OCI-LY7 (cell line): ENCODE measurements around the gene SUPT4H1. TPM values are rescaled to one million over a fixed set of nuclear protein-coding genes. Genes with fewer than 3 reads are reported as not detected.

Experiments
- BruUV-seq: library from RNA; stranded (reverse); fragments of 400-500 nt; replicated peaks from 2 replicates; lab custom pipeline; 2021; lab: Mats Ljungman, UMichigan
- CTCF ChIA-PET: fragments of 300-600 bp; sonication (Branson Sonifier 250); formaldehyde crosslinking; loops from one replicate; lab custom pipeline; 2022; ENCODE audit warnings: antibody characterized with exemption; ENCODE audit not compliant: unreplicated experiment; lab: Charles Lee
- POLR2A ChIA-PET: fragments of 300-600 bp; sonication (Branson Sonifier 250); formaldehyde crosslinking; loops from one replicate; lab custom pipeline; 2022; ENCODE audit warnings: antibody characterized with exemption; lab: Charles Lee
- DNase-seq: peaks from one replicate; pipeline ENCODE4 v3.0.0-alpha.2; 2015; ENCODE audit warnings: low spot score
- H2AFZ ChIP-seq: fragments of 200-600 bp; sonication (generic), shearing (Covaris generic); 2 replicates; pipeline ENCODE4 v1.6.1; 2014; ENCODE audit warnings: mild to moderate bottlenecking, antibody characterized with exemption, low read length, moderate library complexity
- H3K27ac ChIP-seq: fragments of 200-600 bp; sonication (generic); 2 replicates; pipeline ENCODE4 v1.5.1; 2014; ENCODE audit warnings: mixed run types, low read depth, mild to moderate bottlenecking, moderate library complexity, low read length, inconsistent platforms; ENCODE audit not compliant: poor library complexity, severe bottlenecking
- H3K36me3 ChIP-seq: fragments of 200-600 bp; sonication (generic); 2 replicates; pipeline ENCODE4 v1.6.1; 2014; ENCODE audit warnings: mild to moderate bottlenecking, antibody characterized with exemption, low read length, moderate library complexity, mixed read lengths; ENCODE audit not compliant: insufficient read depth
- H3K4me1 ChIP-seq: fragments of 200-600 bp; sonication (generic); 2 replicates; pipeline ENCODE4 v1.5.1; 2014; ENCODE audit warnings: mild to moderate bottlenecking, low read length; ENCODE audit not compliant: insufficient read depth, poor library complexity, severe bottlenecking
- H3K4me2 ChIP-seq: fragments of 200-600 bp; sonication (generic); 2 replicates; pipeline ENCODE4 v1.6.1; 2014; ENCODE audit warnings: mild to moderate bottlenecking, low read length
- H3K4me3 ChIP-seq: fragments of 200-600 bp; sonication (generic); 2 replicates; pipeline ENCODE4 v1.5.1; 2014; ENCODE audit warnings: mild to moderate bottlenecking, low read depth, low read length; ENCODE audit not compliant: poor library complexity, severe bottlenecking
- H3K79me2 ChIP-seq: fragments of 200-600 bp; sonication (generic); 2 replicates; pipeline ENCODE4 v1.6.1; 2016; ENCODE audit warnings: low read depth, mild to moderate bottlenecking, low read length, moderate library complexity, mixed read lengths; ENCODE audit not compliant: insufficient read depth
- H3K9me2 ChIP-seq: fragments of 200-600 bp; sonication (generic); 2 replicates; pipeline ENCODE4 v1.6.1; 2016; ENCODE audit warnings: mild to moderate bottlenecking, low read length, mixed read lengths; ENCODE audit not compliant: insufficient read depth
- H3K9me3 ChIP-seq: fragments of 200-600 bp; sonication (generic); 2 replicates; pipeline ENCODE4 v1.6.1; 2014; ENCODE audit warnings: mild to moderate bottlenecking, mixed run types, low read length, mixed read lengths
- H4K20me1 ChIP-seq: fragments of 200-600 bp; sonication (generic); 2 replicates; pipeline ENCODE4 v1.6.1; 2014; ENCODE audit warnings: mild to moderate bottlenecking, antibody characterized with exemption, low read length, moderate library complexity, mixed read lengths; ENCODE audit not compliant: insufficient read depth
- EZH2phosphoT487 ChIP-seq: fragments of 200-600 bp; sonication (generic); IDR thresholded peaks from 2 replicates; pipeline ENCODE4 v1.6.1; 2018; ENCODE audit warnings: low read depth, borderline replicate concordance, mild to moderate bottlenecking, mixed run types, antibody characterized with exemption, low read length, moderate library complexity, mixed read lengths
- intact Hi-C: fragments of 100-400 bp; cut with micrococcal nuclease; formaldehyde crosslinking; loops from one replicate; pipeline ENCODE4 v1.10.0; 2022; ENCODE audit not compliant: unreplicated experiment
- total RNA-seq, 2 experiments: library from RNA; depleted of rRNA in 1 of 2; stranded (reverse); fragments of >200 nt in 1 of 2; shearing (Covaris generic) in 1 of 2; gene quantifications; 2 replicates each; pipeline ENCODE4 v1.2.3, GENCODE V29; 2014 to 2022
- TF ChIP-seq, protein P1 (sequence below): fragments of 200-600 bp; sonication (generic); conservative IDR thresholded peaks from 2 replicates; pipeline ENCODE4 v1.5.1; 2014; ENCODE audit warnings: mild to moderate bottlenecking, antibody characterized with exemption, low read length, moderate library complexity, mixed read lengths

SUPT4H1 gene
- total RNA-seq, 2 experiments from 2014 or later = 56.5 to 65.5 TPM

DNA sequence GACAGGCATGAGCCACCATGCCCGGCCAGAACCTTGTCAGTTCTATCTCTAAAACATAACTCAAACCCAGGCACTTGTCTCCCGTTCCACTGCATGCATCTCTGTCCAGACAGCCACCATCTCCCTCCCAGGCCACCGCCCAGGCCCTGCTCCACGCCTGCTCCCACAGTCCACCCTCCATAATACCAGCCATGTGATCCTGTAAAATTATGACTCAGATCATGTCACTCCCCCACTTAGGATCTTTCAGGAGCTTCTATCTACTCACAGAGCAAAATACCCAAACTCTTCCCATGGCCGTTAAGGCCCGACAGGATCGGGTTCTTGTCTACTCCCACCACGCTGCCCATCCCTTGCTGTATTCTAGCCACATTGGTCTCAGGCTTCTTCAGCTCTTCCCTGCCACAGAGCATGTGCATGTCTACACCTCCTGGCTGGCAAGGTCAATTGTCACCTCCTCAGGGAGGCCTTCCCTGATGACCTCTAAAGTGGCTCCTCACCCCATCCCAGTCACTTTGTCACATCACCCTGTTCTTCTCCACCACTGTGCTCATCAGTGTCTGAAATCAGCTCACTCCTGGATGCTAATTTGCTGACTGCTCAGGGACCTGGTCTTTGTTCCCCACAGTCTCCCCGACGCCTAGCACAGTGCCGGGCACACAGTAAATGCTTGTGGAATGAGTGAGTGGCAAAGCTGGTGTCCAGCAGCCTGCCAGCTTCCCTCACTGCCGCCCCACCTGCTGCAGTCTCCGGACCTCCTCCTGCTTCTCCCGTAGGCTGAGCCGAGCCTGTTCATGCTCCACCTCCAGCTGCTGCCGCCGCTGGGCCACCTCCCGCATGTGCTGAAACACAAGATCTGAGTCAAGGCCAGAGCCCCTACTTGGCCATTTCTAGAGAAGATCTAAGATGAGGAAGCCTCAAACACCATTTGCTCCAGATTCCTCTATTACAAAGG lies 30.2 kb downstream of the SUPT4H1 start:
- H3K9me2 ChIP-seq = no peaks in the 10 kb centered on the region
- H2AFZ ChIP-seq = no peak overlapping the region
- H3K9me3 ChIP-seq = no peaks in the 10 kb centered on the region
- no peaks in the 10 kb centered on the region for H3K79me2 ChIP-seq
- no TSS peak for BruUV-seq
- ChIA-PET POLR2A (interaction anchor here (0.6 kb wide), 1 partner anchor 117 kb away, joined by 3 read pairs; no protein-coding TSS in a partner anchor), CTCF (no interaction called here)
- H3K4me2 ChIP-seq = no peak overlapping the region
- H3K4me3 ChIP-seq = no peak overlapping the region
- no peak overlapping the region for H3K27ac ChIP-seq
- TF ChIP-seq, protein P1, sequence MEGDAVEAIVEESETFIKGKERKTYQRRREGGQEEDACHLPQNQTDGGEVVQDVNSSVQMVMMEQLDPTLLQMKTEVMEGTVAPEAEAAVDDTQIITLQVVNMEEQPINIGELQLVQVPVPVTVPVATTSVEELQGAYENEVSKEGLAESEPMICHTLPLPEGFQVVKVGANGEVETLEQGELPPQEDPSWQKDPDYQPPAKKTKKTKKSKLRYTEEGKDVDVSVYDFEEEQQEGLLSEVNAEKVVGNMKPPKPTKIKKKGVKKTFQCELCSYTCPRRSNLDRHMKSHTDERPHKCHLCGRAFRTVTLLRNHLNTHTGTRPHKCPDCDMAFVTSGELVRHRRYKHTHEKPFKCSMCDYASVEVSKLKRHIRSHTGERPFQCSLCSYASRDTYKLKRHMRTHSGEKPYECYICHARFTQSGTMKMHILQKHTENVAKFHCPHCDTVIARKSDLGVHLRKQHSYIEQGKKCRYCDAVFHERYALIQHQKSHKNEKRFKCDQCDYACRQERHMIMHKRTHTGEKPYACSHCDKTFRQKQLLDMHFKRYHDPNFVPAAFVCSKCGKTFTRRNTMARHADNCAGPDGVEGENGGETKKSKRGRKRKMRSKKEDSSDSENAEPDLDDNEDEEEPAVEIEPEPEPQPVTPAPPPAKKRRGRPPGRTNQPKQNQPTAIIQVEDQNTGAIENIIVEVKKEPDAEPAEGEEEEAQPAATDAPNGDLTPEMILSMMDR = no peak
- no peak for TF ChIP-seq EZH2phosphoT487
- intact Hi-C loops = no loop called here
- no peaks in the 10 kb centered on the region for H3K36me3 ChIP-seq
- no peak for DNase-seq
- peaks cover 23% of the 10 kb centered on the region for H3K4me1 ChIP-seq
- no peaks in the 10 kb centered on the region for H4K20me1 ChIP-seq

DNA sequence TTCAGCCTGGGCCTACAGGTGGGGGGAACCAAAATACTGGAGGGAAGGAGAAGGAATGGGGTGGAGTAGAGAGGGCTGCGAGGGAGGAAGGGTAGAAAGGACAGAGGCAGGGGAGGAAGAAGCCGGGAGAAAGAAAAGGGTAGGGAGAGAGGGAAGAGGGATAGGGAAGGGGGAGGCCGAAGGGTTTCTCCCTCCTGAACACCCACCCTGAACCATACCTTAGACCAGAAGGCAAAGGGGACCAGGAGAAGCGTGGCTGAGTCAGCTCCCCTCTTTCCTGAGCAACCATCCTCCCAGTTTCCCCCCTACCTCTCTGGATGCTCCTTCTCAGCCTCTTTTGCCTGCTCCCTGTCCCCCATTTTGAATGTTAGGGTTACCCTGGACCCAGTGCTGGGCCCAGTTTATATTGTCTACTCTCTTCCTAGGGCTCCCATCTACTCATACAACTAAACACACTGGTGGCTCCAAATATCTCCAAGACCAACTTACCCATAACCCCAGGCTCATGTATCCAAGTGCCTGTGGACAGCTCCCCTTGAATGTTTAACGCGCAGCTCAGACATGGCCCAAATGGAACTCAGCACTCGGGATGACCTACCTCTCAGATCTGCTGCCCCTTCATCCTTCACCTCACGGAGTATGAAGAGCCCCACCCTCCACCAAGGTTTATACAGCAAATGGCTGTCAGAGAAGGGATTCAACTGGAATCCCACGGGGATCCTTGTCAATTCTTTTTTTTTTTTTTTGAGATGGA lies 31.3 kb downstream of the SUPT4H1 start:
- no peak overlapping the region for H3K4me2 ChIP-seq
- no peaks in the 10 kb centered on the region for H3K79me2 ChIP-seq
- BruUV-seq = no TSS peak
- no peaks in the 10 kb centered on the region for H3K36me3 ChIP-seq
- no peak for DNase-seq
- no peaks in the 10 kb centered on the region for H3K9me2 ChIP-seq
- no peak overlapping the region for H3K4me3 ChIP-seq
- intact Hi-C loops = no loop called here
- no peak for TF ChIP-seq EZH2phosphoT487
- TF ChIP-seq, protein P1 = no peak
- no peaks in the 10 kb centered on the region for H4K20me1 ChIP-seq
- H3K4me1 ChIP-seq = peaks cover 23% of the 10 kb centered on the region
- ChIA-PET POLR2A (interaction anchor here (0.7 kb wide), 1 partner anchor 13 kb away, joined by 3 read pairs; no protein-coding TSS in a partner anchor), CTCF (no interaction called here)
- no peaks in the 10 kb centered on the region for H3K9me3 ChIP-seq
- no peak overlapping the region for H2AFZ ChIP-seq
- no peak overlapping the region for H3K27ac ChIP-seq
